Glutamatergic neuron (in vitro differentiated cells): Measurements from ENCODE around the gene CA4. TPM values are rescaled to one million over a fixed set of nuclear protein-coding genes. Genes with fewer than 3 reads are reported as not detected.

Source experiments
- DNase-seq: peaks from one replicate; pipeline ENCODE4 v3.0.0; 2022
- H3K27ac Mint-ChIP-seq: one replicate; pipeline ENCODE4 v1.8.0; 2020; ENCODE audit warnings: mild to moderate bottlenecking, mixed read lengths, inconsistent platforms; ENCODE audit not compliant: unreplicated experiment
- H3K27me3 Mint-ChIP-seq: one replicate; pipeline ENCODE4 v1.8.0; 2020; ENCODE audit warnings: mild to moderate bottlenecking, moderate library complexity, mixed read lengths, inconsistent platforms; ENCODE audit not compliant: unreplicated experiment
- H3K36me3 Mint-ChIP-seq: one replicate; pipeline ENCODE4 v1.8.0; 2020; ENCODE audit warnings: mild to moderate bottlenecking, mixed read lengths, inconsistent platforms; ENCODE audit not compliant: unreplicated experiment
- H3K4me1 Mint-ChIP-seq: one replicate; pipeline ENCODE4 v1.8.0; 2020; ENCODE audit warnings: mild to moderate bottlenecking, low read depth, mixed read lengths, inconsistent platforms; ENCODE audit not compliant: unreplicated experiment
- H3K4me3 Mint-ChIP-seq: one replicate; pipeline ENCODE4 v1.8.0; 2020; ENCODE audit warnings: mild to moderate bottlenecking, mixed read lengths, inconsistent platforms; ENCODE audit not compliant: unreplicated experiment
- H3K9me3 Mint-ChIP-seq: one replicate; pipeline ENCODE4 v1.8.0; 2020; ENCODE audit warnings: mild to moderate bottlenecking, moderate library complexity, mixed read lengths, inconsistent platforms; ENCODE audit not compliant: unreplicated experiment
- total RNA-seq: library from RNA; stranded (reverse); fragmentation: NEBNext Ultra II Directional; extraction: Animal tissue kit (Norgen Biotek cat#: 25700); gene quantifications from one replicate; pipeline ENCODE4 v1.2.1, GENCODE V29; 2021; ENCODE audit not compliant: unreplicated experiment
- TF ChIP-seq, protein P1 (sequence below): fragments of 200-600 bp; sonication (generic); IDR thresholded peaks from one replicate; pipeline ENCODE4 v1.5.0; 2021; ENCODE audit not compliant: partially characterized antibody, unreplicated experiment

Gene CA4
- total RNA-seq, 1 donor from 2014 or later = 0.98 TPM

DNA sequence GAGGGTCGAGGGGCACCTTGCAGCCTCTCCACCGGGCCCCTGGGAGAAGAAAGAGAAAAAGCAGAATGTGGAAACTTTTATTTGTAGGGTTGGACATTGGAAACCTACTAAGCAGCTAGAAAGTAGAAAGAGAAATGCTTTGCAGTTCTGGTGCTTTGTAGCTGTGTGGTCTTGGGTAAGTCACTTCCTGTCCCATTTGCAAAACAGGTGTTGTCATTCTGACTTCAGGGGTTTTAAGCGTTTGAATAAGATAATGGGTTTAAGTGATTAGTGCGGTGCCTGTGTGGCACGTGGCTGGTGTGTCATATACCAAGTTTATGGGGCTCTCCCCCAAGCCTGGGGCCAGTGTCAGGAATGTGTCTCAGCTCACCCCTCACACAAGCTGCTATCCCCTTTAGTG, 1.6 kb downstream of the CA4 start:
- TF ChIP-seq, protein P1, sequence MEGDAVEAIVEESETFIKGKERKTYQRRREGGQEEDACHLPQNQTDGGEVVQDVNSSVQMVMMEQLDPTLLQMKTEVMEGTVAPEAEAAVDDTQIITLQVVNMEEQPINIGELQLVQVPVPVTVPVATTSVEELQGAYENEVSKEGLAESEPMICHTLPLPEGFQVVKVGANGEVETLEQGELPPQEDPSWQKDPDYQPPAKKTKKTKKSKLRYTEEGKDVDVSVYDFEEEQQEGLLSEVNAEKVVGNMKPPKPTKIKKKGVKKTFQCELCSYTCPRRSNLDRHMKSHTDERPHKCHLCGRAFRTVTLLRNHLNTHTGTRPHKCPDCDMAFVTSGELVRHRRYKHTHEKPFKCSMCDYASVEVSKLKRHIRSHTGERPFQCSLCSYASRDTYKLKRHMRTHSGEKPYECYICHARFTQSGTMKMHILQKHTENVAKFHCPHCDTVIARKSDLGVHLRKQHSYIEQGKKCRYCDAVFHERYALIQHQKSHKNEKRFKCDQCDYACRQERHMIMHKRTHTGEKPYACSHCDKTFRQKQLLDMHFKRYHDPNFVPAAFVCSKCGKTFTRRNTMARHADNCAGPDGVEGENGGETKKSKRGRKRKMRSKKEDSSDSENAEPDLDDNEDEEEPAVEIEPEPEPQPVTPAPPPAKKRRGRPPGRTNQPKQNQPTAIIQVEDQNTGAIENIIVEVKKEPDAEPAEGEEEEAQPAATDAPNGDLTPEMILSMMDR = no peak
- H3K36me3 Mint-ChIP-seq = peaks cover 3% of the 10 kb centered on the region
- H3K27me3 Mint-ChIP-seq = peaks cover 17% of the 10 kb centered on the region
- no peak for DNase-seq
- no peak overlapping the region for H3K4me3 Mint-ChIP-seq
- H3K27ac Mint-ChIP-seq = no peak overlapping the region
- H3K4me1 Mint-ChIP-seq = peaks cover 19% of the 10 kb centered on the region
- H3K9me3 Mint-ChIP-seq = peaks cover 4% of the 10 kb centered on the region

DNA sequence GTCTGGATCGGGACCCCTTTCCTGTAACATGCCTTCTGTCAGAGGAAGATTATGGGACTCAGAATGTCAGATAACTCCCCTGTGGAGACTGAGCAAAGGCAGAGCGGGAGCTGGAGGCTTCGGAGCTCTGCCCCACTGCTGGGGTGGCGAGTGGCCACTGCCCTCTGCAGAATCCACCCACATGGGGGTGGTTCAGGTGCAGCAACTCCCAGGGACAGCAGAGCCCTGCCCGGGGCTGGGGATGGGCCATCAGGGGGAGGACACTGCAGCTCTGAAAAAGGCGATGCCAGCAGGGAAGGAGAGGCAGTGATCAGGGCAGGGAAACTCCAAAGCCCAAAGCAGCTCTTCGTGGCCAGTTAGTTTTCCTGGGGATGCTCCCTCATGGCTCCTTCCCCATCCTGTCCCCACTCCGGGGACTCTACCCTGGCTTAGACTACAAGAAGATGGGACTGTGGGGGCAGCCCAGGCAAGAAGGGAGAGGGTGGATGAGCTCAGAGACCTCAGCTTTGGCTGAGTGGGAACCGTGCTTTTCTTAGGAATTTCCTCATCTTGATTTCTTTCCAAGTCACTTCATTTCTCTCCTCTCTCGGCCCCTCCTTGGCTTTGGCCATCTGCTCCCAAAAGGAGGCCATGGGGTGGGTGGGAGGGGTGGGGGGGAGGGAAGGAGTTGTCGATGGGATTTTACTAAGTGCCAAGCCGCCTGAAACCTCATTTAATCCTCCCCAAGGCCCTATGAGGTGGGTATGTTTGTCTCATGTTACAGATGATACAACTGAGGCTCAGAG, 4.0 kb downstream of the CA4 start:
- no peak for DNase-seq
- H3K4me1 Mint-ChIP-seq = peaks cover 25% of the 10 kb centered on the region
- H3K27ac Mint-ChIP-seq = no peak overlapping the region
- TF ChIP-seq, protein P1 = no peak
- H3K9me3 Mint-ChIP-seq = peaks cover 2% of the 10 kb centered on the region
- H3K4me3 Mint-ChIP-seq = no peak overlapping the region
- peaks cover 3% of the 10 kb centered on the region for H3K36me3 Mint-ChIP-seq
- peaks cover 18% of the 10 kb centered on the region for H3K27me3 Mint-ChIP-seq

DNA sequence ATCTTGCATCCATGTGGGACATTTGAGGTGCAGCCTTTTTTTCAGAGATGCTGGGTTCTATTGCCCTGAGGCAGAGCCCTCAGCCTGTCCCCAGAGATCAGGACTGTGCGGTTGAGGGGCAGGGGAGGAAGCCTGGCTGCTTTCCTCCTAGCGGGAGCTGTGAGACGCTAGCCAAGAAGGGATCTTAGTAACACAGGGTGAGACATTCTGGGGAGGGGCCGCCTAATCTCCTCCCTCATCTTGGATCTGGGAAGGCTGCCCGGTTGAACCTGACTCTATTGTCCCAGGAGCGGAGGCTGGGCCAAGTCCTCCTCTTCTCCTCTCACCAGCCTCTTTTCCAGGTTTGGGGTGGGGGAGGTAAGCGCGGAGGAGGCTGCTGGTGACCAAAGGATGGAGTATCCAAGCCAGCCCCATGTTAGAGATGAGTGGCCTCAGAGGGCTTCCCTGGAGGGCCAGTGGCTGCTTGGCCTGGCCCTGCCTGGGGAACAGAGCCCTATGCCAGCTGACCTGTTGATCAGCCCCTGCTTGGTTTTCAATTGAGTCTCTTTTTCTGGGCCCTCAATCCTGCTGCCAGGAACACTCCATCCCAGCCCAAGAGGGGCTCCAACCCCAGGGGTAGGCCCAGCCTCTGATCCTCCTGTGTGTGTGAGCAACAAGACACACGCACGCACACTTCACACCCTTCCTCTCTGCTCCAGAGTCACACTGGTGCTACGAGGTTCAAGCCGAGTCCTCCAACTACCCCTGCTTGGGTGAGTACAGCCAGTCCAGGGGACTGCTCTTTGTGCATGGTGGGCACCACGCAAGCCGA, 5.0 kb downstream of the CA4 start:
- peak; percentile 54 for DNase-seq
- Mint-ChIP-seq H3K9me3 (peaks cover 2% of the 10 kb centered on the region), H3K27ac (peak overlapping the region; percentile 18), H3K4me1 (peaks cover 25% of the 10 kb centered on the region), H3K36me3 (peaks cover 3% of the 10 kb centered on the region), H3K4me3 (peak overlapping the region; percentile 20), H3K27me3 (peaks cover 15% of the 10 kb centered on the region)
- TF ChIP-seq, protein P1 = no peak

DNA sequence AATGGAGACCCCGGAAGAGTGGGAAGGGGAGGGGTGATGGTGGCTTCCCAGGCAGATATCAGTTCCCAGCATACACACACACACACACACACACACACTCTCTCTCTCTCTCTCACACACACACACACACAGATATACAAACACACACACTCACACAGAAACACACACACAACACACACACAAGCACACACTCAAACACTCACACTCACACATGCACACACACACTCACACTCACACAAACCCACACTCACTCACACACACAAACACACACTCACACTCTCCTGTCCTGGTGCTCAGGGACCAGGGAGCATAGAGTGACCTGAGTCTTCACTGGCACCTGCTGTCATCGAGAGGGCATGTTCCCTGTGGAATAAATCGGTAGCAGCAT, 5.6 kb downstream of the CA4 start:
- Mint-ChIP-seq H3K4me3 (peak overlapping the region; percentile 72), H3K27ac (peak overlapping the region; percentile 18), H3K27me3 (peaks cover 18% of the 10 kb centered on the region), H3K9me3 (peaks cover 5% of the 10 kb centered on the region), H3K36me3 (peaks cover 3% of the 10 kb centered on the region), H3K4me1 (peaks cover 25% of the 10 kb centered on the region)
- DNase-seq = no peak
- TF ChIP-seq, protein P1 = no peak
